Measurements from ENCODE around the gene ZNF24. TPM values are rescaled to one million over a fixed set of nuclear protein-coding genes. Genes with fewer than 3 reads are reported as not detected.

The ZNF24 gene
- polyA plus RNA-seq, 3 donors: 9.8 to 13.6 (median 13.4) TPM

- no peak overlapping the region for H3K27ac ChIP-seq (ENCODE audit: low read depth, low read length)
Observed at GRCh38 chr18:35362531-35362930, 18.3 kb upstream of the ZNF24 start.

- H3K27ac ChIP-seq (ENCODE audit: low read depth, low read length): no peak overlapping the region
- WGBS, 3 donors: 61 to 76% (median 63%) methylated on average over 2 of the region's 2 CpGs
Observed at GRCh38 chr18:35361570-35362321, 17.5 kb upstream of the ZNF24 start.

- H3K27ac ChIP-seq (ENCODE audit: low read depth, low read length): no peak overlapping the region
- WGBS, 3 donors: 22 to 24% (median 24%) methylated on average over 4 of the region's 4 CpGs
Observed at GRCh38 chr18:35355140-35355618, 11.0 kb upstream of the ZNF24 start.

GRCh38 chr18:35352778-35353177, 8.6 kb upstream of the ZNF24 start:
- H3K27ac ChIP-seq (ENCODE audit: low read depth, low read length): no peak overlapping the region

- H3K27ac ChIP-seq (ENCODE audit: low read depth, low read length): no peak overlapping the region
- 91 to 94% (median 93%) methylated on average over 2 of the region's 2 CpGs for WGBS, 3 donors
Observed at GRCh38 chr18:35352283-35352682, 8.1 kb upstream of the ZNF24 start.

GRCh38 chr18:35348001-35348400, 3.8 kb upstream of the ZNF24 start:
- H3K27ac ChIP-seq (ENCODE audit: low read depth, low read length): no peak overlapping the region
- 85 to 92% (median 88%) methylated on average over 3 of the region's 3 CpGs for WGBS, 3 donors

- WGBS, 3 donors: 81 to 92% (median 84%) methylated on average over 1 of the region's 1 CpG
- H3K27ac ChIP-seq (ENCODE audit: low read depth, low read length): no peak overlapping the region
Observed at GRCh38 chr18:35345950-35346349, 1.7 kb upstream of the ZNF24 start.

GRCh38 chr18:35345460-35345921, 1.3 kb upstream of the ZNF24 start:
- WGBS, 3 donors: 18 to 52% (median 42%) methylated on average over 6 of the region's 6 CpGs
- H3K27ac ChIP-seq (ENCODE audit: low read depth, low read length): no peak overlapping the region

GRCh38 chr18:35344736-35345459, 678 bp upstream of the ZNF24 start:
- peak overlapping the region; percentile 89 for H3K27ac ChIP-seq (ENCODE audit: low read depth, low read length)
- WGBS, 3 donors: 34 to 52% (median 45%) methylated on average over 12 of the region's 12 CpGs

- peak overlapping the region; percentile 81 for H3K27ac ChIP-seq (ENCODE audit: low read depth, low read length)
- WGBS, 3 donors: 1 to 2% (median 2%) methylated on average over 15 of the region's 15 CpGs
Observed at GRCh38 chr18:35343488-35343935, 708 bp downstream of the ZNF24 start.

GRCh38 chr18:35337286-35337685, 6.9 kb downstream of the ZNF24 start:
- WGBS, 3 donors: 91 to 93% (median 92%) methylated on average over 5 of the region's 5 CpGs
- H3K27ac ChIP-seq (ENCODE audit: low read depth, low read length): no peak overlapping the region

GRCh38 chr18:35335866-35336265, 8.4 kb downstream of the ZNF24 start:
- WGBS, 3 donors: 56 to 93% (median 89%) methylated on average over 4 of the region's 4 CpGs
- H3K27ac ChIP-seq (ENCODE audit: low read depth, low read length): no peak overlapping the region

- no peak overlapping the region for H3K27ac ChIP-seq (ENCODE audit: low read depth, low read length)
- WGBS, 3 donors: 66 to 88% (median 85%) methylated on average over 3 of the region's 3 CpGs
Observed at GRCh38 chr18:35334821-35335220, 9.4 kb downstream of the ZNF24 start.

- no peak overlapping the region for H3K27ac ChIP-seq (ENCODE audit: low read depth, low read length)
- 60 to 100% (median 98%) methylated on average over 1 of the region's 1 CpG for WGBS, 3 donors
Observed at GRCh38 chr18:35334212-35334611, 10.0 kb downstream of the ZNF24 start.

GRCh38 chr18:35331367-35332087, 12.7 kb downstream of the ZNF24 start:
- no peak overlapping the region for H3K27ac ChIP-seq (ENCODE audit: low read depth, low read length)
- WGBS, 3 donors: 74 to 85% (median 83%) methylated on average over 4 of the region's 4 CpGs

GRCh38 chr18:35328868-35329267, 15.4 kb downstream of the ZNF24 start:
- H3K27ac ChIP-seq (ENCODE audit: low read depth, low read length): no peak overlapping the region

- H3K27ac ChIP-seq (ENCODE audit: low read depth, low read length): no peak overlapping the region
- 59 to 63% (median 60%) methylated on average over 3 of the region's 3 CpGs for WGBS, 3 donors
Observed at GRCh38 chr18:35326695-35327387, 17.4 kb downstream of the ZNF24 start.

GRCh38 chr18:35324926-35325655, 19.1 kb downstream of the ZNF24 start:
- H3K27ac ChIP-seq (ENCODE audit: low read depth, low read length): no peak overlapping the region
- WGBS, 3 donors: 24 to 80% (median 34%) methylated on average over 2 of the region's 2 CpGs

Measured in adipose tissue (tissue), 3 donors.